ENCODE measurements around the gene TMED9.

GRCh38 chr5:177593511-177593910 is 1.5 kb downstream of the TMED9 start:
- TF ChIP-seq, protein P1, sequence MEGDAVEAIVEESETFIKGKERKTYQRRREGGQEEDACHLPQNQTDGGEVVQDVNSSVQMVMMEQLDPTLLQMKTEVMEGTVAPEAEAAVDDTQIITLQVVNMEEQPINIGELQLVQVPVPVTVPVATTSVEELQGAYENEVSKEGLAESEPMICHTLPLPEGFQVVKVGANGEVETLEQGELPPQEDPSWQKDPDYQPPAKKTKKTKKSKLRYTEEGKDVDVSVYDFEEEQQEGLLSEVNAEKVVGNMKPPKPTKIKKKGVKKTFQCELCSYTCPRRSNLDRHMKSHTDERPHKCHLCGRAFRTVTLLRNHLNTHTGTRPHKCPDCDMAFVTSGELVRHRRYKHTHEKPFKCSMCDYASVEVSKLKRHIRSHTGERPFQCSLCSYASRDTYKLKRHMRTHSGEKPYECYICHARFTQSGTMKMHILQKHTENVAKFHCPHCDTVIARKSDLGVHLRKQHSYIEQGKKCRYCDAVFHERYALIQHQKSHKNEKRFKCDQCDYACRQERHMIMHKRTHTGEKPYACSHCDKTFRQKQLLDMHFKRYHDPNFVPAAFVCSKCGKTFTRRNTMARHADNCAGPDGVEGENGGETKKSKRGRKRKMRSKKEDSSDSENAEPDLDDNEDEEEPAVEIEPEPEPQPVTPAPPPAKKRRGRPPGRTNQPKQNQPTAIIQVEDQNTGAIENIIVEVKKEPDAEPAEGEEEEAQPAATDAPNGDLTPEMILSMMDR (IDR thresholded peaks at IDR 0.05): no peak
- TF ChIP-seq POLR2A (IDR thresholded peaks at IDR 0.05): no peak

Data from testis (tissue), 2 donors.